GM18507 (cell line): ENCODE results near the gene TOP1.

Experiments used
- DNase-seq: peaks from one replicate; pipeline ENCODE4 v3.0.0; 2011; ENCODE audit warnings: low read depth; ENCODE audit not compliant: insufficient read length; ENCODE audit errors: extremely low spot score
- FAIRE-seq: peaks from 2 replicates; lab custom pipeline; 2011; peaks lifted over from hg19 to GRCh38; lab: Jason Lieb, UNC

TOP1 gene

GRCh38 chr20:41155261-41155660 lies 126.6 kb downstream of the TOP1 start:
- FAIRE-seq (no peak), DNase-seq (no peak)

- no peak for DNase-seq
- FAIRE-seq, result no peak
Observed at GRCh38 chr20:41158082-41158625, 129.5 kb downstream of the TOP1 start.

- FAIRE-seq, result no peak
- no peak for DNase-seq
Observed at GRCh38 chr20:41159547-41159946, 130.9 kb downstream of the TOP1 start.

- FAIRE-seq, result no peak
- no peak for DNase-seq
Observed at GRCh38 chr20:41160686-41161085, 132.1 kb downstream of the TOP1 start.

- no peak for FAIRE-seq
- DNase-seq, result no peak
Observed at GRCh38 chr20:41161886-41162285, 133.3 kb downstream of the TOP1 start.

- DNase-seq, result no peak
- FAIRE-seq, result no peak
Observed at GRCh38 chr20:41162396-41162795, 133.8 kb downstream of the TOP1 start.

- no peak for FAIRE-seq
- DNase-seq, result no peak
Observed at GRCh38 chr20:41163821-41164220, 135.2 kb downstream of the TOP1 start.

- FAIRE-seq (no peak), DNase-seq (no peak)
Observed at GRCh38 chr20:41165001-41165882, 136.6 kb downstream of the TOP1 start.

GRCh38 chr20:41166201-41167117 lies 137.8 kb downstream of the TOP1 start:
- FAIRE-seq, result no peak
- no peak for DNase-seq

GRCh38 chr20:41167118-41167470 lies 138.5 kb downstream of the TOP1 start:
- FAIRE-seq, result no peak
- no peak for DNase-seq

GRCh38 chr20:41167481-41168253 lies 139.0 kb downstream of the TOP1 start:
- FAIRE-seq, result peak; percentile 65
- DNase-seq, result no peak

- DNase-seq (no peak), FAIRE-seq (no peak)
Observed at GRCh38 chr20:41168281-41169161, 139.9 kb downstream of the TOP1 start.

- FAIRE-seq (no peak), DNase-seq (no peak)
Observed at GRCh38 chr20:41169162-41169690, 140.6 kb downstream of the TOP1 start.

GRCh38 chr20:41169791-41170351 lies 141.2 kb downstream of the TOP1 start:
- DNase-seq, result no peak
- FAIRE-seq, result no peak

GRCh38 chr20:41170386-41171105 lies 141.9 kb downstream of the TOP1 start:
- DNase-seq, result no peak
- FAIRE-seq, result no peak

- no peak for FAIRE-seq
Observed at GRCh38 chr20:41171736-41172295, 143.2 kb downstream of the TOP1 start.

More at GRCh38 chr20:41171736-41172295, 143.2 kb downstream of the TOP1 start:
- no peak for DNase-seq
